GM21717 (cell line): ENCODE data around the gene CLDN1.

Experiments used
- ATAC-seq: cut with Tn5 transposase; IDR thresholded peaks from one replicate; pipeline ENCODE4 v1.9.1; 2021; ENCODE audit warnings: mild to moderate bottlenecking, moderate library complexity; ENCODE audit not compliant: unreplicated experiment

The CLDN1 gene

GRCh38 chr3:190321789-190322603 lies at the start of gene CLDN1:
Gene CLDN1, minus strand, starts transcription at chr3:190322446. Its CDS starts 240 bp downstream, at chr3:190322206.
- peak; percentile 84 for ATAC-seq

GRCh38 chr3:190371152-190371551 lies 48.9 kb upstream of the CLDN1 start:
- ATAC-seq = no peak

GRCh38 chr3:190370369-190370768 lies 48.1 kb upstream of the CLDN1 start:
- no peak for ATAC-seq

DNA sequence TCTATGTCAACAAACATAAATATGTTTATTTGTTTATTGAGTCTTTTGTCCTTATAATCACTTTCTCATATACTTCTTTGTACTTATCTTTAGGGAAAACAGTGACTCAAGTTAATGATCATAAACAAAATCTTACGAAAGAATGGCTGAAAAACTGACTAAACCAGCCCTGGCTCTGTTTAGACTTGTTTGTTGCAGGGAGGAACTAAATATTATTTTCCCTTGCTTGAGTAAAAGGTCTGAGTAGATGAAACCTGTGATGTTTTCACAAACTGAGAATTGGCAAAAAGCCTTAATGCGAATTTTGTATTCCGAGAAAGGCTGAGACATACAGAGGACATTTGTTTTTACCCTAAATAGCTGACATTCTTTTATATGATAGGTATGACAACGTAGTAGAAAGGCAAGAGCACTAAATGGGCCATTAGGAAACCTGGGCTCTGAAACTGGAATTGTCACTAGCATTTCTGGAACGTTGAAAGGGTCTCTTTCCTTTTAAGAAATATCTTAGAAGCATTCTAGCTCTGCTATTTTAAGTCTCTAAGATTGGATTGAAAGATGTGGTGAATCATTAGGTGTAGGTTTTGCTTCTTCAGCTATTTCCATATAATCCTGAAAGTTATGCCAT lies 47.5 kb upstream of the CLDN1 start:
- no peak for ATAC-seq

DNA sequence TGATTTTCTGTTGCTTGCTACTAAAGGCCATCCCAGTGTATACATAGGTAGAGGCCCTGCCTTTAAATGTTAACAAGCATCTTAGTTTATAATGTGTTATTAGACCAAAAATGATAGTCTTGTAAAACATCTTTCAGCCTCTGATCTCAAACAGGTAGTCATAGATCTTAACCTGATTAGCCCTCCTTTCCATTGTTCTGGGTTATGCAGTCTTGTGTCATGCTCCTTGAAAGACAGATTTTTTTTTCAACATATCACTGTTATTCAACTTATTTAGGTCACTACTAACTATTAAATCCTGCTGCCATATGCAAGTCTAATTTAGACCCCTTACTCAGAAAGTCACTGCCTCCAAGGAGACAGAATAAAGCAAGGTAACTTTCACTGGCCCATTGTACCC lies 46.6 kb upstream of the CLDN1 start:
- ATAC-seq = no peak

- ATAC-seq = no peak
Measured at GRCh38 chr3:190366133-190366532, 43.9 kb upstream of the CLDN1 start.

DNA sequence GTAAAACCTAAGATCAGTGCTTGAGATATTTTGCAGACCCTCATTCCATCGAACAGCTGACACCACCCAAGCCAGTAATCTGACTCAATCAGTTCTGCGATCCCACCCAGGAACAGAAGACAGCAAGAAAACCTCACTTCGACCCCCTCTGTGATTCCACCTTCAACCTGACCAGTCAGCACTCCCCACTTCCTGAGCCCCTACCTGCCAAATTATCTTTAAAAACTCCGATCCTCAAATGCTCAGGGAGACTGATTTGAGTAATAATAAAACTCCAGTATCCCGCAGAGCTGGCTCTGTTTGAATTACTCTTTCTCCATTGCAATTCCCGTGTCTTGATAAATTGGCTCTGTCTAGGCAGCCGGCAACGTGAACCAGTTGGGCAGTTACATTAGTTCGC lies 40.0 kb upstream of the CLDN1 start:
- ATAC-seq = no peak

DNA sequence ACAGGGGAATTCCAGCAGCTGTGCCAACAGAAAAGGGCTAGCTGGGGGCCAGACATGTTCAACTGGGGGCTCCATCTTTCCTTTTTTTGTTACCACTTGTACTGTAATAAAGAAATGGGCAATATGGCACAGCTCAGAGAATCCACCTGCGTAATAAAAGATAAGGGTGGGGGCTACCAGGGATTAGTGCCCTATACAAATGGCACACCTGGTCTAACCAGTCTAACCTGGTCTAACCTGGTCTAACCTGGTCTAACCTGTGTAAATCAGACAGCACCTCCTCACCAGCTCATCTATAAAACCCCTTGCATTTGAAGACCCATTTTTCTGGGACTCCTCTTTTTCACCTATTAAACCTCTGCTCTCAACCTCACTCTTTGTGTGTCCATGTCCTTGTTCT lies 39.5 kb upstream of the CLDN1 start:
- no peak for ATAC-seq

DNA sequence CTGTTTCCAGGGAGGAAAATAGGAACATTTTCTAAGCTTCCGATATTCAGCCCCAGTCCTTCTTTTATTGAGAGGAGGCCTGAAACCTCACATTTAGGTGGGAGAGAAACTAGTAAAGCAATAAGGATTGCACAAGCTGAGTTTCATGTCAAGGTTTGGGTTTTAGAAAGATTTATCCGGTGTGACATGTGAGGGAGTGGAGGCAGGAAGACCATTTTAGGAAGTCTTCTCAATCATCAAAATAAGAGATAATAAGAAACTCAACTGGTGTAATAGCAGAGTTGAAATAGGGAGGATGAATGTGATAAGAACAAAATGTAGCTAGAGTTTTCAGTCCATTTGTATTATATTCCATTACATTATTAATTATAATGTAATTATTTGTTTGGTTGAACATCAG lies 38.0 kb upstream of the CLDN1 start:
- no peak for ATAC-seq

GRCh38 chr3:190359813-190360212 lies 37.6 kb upstream of the CLDN1 start:
- no peak for ATAC-seq

GRCh38 chr3:190357468-190357867 lies 35.2 kb upstream of the CLDN1 start:
- no peak for ATAC-seq

GRCh38 chr3:190356246-190356645 lies 34.0 kb upstream of the CLDN1 start:
- ATAC-seq = no peak

GRCh38 chr3:190352861-190353457 lies 30.7 kb upstream of the CLDN1 start:
- no peak for ATAC-seq

GRCh38 chr3:190346541-190346940 lies 24.3 kb upstream of the CLDN1 start:
- ATAC-seq = no peak

DNA sequence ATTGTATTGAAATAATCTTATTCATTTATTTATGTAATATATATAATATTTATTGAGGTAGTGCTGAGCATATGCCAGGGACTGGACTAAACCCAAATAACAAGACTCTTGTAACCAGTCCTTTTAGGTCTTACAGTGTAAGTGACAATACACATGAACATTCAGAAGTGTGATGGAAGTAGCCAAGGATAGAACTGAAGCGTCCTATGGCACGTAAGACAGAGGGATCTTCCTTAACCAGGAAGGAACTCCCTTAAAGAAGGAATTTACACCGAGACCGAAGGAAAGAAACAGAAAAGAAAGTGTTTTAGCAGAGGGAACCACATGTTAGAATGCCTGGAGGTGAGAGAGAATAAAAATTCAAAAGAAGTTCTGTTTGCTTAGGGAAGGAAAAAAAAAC lies 23.6 kb upstream of the CLDN1 start:
- no peak for ATAC-seq

DNA sequence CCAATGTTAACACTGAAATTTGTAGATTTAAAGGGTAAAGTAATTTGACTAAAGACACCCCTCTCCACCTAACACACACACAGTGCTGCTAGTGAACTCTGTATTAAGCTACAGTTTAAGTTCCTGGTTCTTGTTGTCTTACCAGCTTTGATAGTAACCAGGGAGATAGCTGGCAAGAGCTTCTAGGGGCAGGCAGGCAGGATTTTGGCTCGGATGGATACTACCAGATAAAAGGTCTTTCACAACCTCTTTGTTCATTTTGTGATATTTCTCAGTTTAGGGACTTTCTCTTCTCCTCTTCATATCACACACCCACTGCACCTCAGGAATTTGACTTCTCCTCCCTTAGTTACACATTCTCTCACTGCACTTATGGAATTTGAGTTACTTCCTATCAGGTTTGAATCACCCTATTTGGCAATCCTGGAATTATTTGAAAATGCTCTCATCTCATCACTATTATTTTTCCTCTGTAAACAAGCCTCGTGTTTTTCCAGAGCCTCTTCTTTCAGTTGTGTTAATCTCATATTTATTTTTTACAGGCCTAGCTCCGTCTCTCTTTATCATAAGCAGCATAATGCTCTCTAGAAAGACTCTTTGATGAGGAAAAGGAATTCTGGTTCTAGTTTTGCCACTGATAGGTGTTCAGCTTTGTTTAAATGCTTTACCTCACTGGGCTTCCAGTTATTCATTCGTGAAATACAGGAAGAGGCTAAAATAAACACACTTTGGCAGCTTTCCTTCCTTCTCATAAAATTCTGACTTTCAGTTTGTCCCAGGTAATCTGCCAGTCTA lies 23.0 kb upstream of the CLDN1 start:
- no peak for ATAC-seq

DNA sequence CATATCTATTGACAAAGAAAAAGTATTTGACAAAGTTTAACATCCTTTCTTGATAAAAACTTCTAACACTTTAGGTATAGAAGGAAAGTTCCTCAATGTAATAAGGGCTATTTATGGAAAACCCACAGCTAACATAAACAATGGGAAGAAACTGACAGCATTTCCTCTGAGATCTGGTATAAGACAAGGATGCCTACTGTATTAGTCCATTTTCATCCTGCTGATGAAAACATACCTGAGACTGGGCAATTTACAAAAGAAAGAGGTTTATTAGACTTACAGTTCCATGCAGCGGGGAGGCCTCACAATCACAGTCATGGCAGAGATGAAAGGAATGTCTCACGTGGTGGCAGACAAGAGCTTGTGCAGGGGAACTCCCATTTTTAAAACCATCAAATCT lies 17.8 kb upstream of the CLDN1 start:
- no peak for ATAC-seq

- no peak for ATAC-seq
Measured at GRCh38 chr3:190339130-190339529, 16.9 kb upstream of the CLDN1 start.

GRCh38 chr3:190338717-190339116 lies 16.5 kb upstream of the CLDN1 start:
- no peak for ATAC-seq

DNA sequence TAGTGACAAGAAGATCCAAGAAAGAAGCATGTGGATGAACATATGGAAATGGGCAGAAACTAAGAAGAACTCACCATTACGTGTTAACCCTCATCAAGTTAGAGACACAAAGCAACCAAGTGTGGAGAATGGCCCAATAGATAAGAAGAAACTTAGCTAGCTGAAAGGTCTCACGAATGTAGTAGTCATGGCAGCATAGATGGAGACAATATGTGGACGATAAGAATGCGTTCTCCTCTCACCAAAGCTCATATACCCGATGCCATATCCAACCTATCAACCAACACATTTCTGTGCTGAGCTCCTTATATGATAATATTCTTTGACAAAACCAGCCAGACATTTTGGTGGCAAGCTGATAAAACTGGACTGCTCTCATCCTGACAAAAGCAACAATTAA lies 15.1 kb upstream of the CLDN1 start:
- ATAC-seq = no peak

DNA sequence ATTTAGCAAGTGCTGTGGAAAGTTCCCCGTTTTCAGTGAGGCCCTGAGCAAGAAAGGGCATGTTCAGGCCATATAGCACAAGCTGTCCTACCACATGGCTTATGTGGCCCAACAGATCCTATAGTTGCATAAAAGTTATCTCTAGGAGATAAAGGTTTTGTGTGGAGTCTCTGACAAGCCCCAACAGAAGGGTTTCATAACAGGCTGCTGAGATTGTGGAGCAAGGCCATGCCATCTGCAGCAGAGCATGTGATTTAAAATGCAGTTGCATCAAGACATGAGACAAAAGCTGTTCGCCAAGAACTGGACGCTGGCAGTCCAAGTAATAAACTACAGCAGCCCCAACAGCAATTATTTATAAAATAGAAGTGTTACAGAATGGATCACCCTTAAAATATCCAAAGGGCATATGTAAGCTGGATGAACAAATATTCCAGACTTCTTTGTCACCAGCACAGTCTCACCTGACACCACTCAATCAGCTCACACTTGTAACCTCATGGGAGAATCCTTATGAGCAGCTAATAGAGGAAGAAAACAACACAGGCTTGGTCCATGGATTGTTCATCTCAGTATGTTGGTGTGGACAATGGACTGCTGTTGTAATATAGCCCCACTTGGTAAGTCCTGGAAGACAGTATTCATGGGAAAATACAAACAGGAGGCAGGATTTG lies 14.4 kb upstream of the CLDN1 start:
- ATAC-seq = no peak
